ENCODE measurements around the gene DVL1. TPM values are rescaled to one million over a fixed set of nuclear protein-coding genes. Genes with fewer than 3 reads are reported as not detected.

DVL1 gene
- total and polyA plus RNA-seq, 2 of the 13 experiments (the other 11 are each of a cell fraction or from before 2014, with no cell fraction given): 30.8 to 60.4 TPM

DNA sequence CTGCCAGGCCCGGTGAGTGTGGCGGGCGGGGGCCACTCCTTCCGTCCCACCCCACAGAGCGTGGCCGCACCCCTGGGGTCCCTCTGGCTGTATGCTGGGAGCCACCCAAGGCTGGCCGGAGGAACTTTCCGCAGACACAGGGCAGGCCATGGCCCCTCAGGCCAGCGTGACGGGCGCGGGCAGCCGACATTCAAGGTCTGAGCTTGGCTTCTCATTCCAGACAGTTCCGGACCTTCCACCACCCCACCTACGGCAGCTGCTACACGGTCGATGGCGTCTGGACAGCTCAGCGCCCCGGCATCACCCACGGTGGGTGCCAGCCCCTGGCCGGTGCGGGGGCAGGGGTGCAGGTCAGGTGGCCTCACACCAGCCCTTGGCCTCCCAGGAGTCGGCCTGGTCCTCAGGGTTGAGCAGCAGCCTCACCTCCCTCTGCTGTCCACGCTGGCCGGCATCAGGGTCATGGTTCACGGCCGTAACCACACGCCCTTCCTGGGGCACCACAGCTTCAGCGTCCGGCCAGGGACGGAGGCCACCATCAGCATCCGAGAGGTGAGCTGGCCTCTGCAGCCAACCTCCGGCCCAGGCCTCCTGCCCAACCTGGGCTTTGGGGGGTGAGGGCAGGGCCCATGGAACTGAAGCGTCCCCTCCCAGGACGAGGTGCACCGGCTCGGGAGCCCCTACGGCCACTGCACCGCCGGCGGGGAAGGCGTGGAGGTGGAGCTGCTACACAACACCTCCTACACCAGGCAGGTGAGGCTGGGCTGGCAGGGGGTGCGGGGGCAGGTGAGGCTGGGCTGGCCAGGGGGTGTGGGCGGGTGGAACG, 61.7 kb downstream of the DVL1 start (continued):
- TF ChIP-seq SAP130 (CRISPR knock-in tag; IDR thresholded peaks at IDR 0.05; ENCODE audit: low read depth) (peak; percentile 73), SP1 (IDR thresholded peaks at IDR 0.05) (no peak), SP1 (CRISPR knock-in tag; IDR thresholded peaks at IDR 0.05) (no peak), HNRNPK (IDR thresholded peaks at IDR 0.05; ENCODE audit: low read depth, low read length, poor library complexity, severe bottlenecking) (no peak), ZIK1 (CRISPR knock-in tag; IDR thresholded peaks at IDR 0.05; ENCODE audit: borderline replicate concordance, low read depth) (0 out of 2 replicates have a peak, but pooled peaks have one; percentile 63), ZEB1 (IDR thresholded peaks at IDR 0.05; ENCODE audit: insufficient replicate concordance, low read depth) (no peak), KMT2A (CRISPR knock-in tag; IDR thresholded peaks at IDR 0.05) (no peak), NFE2L2 (IDR thresholded peaks at IDR 0.05; ENCODE audit: low read length) (no peak), ZNF260 (CRISPR knock-in tag; IDR thresholded peaks at IDR 0.05; ENCODE audit: borderline replicate concordance, low read depth) (no peak), SCMH1 (CRISPR knock-in tag; IDR thresholded peaks at IDR 0.05; ENCODE audit: borderline replicate concordance) (no peak), ZNF839 (CRISPR knock-in tag; IDR thresholded peaks at IDR 0.05; ENCODE audit: borderline replicate concordance) (no peak), SALL1 (CRISPR knock-in tag; IDR thresholded peaks at IDR 0.05) (peak; percentile 61), PAX8 (CRISPR knock-in tag; IDR thresholded peaks at IDR 0.05; ENCODE audit: borderline replicate concordance) (0 out of 2 replicates have a peak, but pooled peaks have one; percentile 65), RFX5 (IDR thresholded peaks at IDR 0.05; ENCODE audit: low read depth, low read length) (no peak)
- TF ChIP-seq, protein P1, sequence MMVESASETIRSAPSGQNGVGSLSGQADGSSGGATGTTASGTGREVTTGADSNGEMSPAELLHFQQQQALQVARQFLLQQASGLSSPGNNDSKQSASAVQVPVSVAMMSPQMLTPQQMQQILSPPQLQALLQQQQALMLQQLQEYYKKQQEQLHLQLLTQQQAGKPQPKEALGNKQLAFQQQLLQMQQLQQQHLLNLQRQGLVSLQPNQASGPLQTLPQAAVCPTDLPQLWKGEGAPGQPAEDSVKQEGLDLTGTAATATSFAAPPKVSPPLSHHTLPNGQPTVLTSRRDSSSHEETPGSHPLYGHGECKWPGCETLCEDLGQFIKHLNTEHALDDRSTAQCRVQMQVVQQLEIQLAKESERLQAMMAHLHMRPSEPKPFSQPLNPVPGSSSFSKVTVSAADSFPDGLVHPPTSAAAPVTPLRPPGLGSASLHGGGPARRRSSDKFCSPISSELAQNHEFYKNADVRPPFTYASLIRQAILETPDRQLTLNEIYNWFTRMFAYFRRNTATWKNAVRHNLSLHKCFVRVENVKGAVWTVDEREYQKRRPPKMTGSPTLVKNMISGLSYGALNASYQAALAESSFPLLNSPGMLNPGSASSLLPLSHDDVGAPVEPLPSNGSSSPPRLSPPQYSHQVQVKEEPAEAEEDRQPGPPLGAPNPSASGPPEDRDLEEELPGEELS (CRISPR knock-in tag; IDR thresholded peaks at IDR 0.05): no peak
- TF ChIP-seq, protein P2, sequence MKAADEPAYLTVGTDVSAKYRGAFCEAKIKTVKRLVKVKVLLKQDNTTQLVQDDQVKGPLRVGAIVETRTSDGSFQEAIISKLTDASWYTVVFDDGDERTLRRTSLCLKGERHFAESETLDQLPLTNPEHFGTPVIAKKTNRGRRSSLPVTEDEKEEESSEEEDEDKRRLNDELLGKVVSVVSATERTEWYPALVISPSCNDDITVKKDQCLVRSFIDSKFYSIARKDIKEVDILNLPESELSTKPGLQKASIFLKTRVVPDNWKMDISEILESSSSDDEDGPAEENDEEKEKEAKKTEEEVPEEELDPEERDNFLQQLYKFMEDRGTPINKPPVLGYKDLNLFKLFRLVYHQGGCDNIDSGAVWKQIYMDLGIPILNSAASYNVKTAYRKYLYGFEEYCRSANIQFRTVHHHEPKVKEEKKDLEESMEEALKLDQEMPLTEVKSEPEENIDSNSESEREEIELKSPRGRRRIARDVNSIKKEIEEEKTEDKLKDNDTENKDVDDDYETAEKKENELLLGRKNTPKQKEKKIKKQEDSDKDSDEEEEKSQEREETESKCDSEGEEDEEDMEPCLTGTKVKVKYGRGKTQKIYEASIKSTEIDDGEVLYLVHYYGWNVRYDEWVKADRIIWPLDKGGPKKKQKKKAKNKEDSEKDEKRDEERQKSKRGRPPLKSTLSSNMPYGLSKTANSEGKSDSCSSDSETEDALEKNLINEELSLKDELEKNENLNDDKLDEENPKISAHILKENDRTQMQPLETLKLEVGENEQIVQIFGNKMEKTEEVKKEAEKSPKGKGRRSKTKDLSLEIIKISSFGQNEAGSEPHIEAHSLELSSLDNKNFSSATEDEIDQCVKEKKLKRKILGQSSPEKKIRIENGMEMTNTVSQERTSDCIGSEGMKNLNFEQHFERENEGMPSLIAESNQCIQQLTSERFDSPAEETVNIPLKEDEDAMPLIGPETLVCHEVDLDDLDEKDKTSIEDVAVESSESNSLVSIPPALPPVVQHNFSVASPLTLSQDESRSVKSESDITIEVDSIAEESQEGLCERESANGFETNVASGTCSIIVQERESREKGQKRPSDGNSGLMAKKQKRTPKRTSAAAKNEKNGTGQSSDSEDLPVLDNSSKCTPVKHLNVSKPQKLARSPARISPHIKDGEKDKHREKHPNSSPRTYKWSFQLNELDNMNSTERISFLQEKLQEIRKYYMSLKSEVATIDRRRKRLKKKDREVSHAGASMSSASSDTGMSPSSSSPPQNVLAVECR (CRISPR knock-in tag; IDR thresholded peaks at IDR 0.05; ENCODE audit: borderline replicate concordance): peak; percentile 44; the same call in 1 of the 2 replicates
- TF ChIP-seq, protein P3, sequence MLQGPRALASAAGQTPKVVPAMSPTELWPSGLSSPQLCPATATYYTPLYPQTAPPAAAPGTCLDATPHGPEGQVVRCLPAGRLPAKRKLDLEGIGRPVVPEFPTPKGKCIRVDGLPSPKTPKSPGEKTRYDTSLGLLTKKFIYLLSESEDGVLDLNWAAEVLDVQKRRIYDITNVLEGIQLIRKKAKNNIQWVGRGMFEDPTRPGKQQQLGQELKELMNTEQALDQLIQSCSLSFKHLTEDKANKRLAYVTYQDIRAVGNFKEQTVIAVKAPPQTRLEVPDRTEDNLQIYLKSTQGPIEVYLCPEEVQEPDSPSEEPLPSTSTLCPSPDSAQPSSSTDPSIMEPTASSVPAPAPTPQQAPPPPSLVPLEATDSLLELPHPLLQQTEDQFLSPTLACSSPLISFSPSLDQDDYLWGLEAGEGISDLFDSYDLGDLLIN (CRISPR knock-in tag; IDR thresholded peaks at IDR 0.05; ENCODE audit: borderline replicate concordance): no peak
- TF ChIP-seq, protein P4, sequence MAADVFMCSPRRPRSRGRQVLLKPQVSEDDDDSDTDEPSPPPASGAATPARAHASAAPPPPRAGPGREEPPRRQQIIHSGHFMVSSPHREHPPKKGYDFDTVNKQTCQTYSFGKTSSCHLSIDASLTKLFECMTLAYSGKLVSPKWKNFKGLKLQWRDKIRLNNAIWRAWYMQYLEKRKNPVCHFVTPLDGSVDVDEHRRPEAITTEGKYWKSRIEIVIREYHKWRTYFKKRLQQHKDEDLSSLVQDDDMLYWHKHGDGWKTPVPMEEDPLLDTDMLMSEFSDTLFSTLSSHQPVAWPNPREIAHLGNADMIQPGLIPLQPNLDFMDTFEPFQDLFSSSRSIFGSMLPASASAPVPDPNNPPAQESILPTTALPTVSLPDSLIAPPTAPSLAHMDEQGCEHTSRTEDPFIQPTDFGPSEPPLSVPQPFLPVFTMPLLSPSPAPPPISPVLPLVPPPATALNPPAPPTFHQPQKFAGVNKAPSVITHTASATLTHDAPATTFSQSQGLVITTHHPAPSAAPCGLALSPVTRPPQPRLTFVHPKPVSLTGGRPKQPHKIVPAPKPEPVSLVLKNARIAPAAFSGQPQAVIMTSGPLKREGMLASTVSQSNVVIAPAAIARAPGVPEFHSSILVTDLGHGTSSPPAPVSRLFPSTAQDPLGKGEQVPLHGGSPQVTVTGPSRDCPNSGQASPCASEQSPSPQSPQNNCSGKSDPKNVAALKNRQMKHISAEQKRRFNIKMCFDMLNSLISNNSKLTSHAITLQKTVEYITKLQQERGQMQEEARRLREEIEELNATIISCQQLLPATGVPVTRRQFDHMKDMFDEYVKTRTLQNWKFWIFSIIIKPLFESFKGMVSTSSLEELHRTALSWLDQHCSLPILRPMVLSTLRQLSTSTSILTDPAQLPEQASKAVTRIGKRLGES (CRISPR knock-in tag; IDR thresholded peaks at IDR 0.05; ENCODE audit: borderline replicate concordance): no peak

Data from HepG2 (cell line).